Measurements from ENCODE around the gene SP1.
"Not testable (repeated sequence)": the region's sequence is repeated elsewhere in the genome, so short reads cannot be mapped to it uniquely, and the experiment has no call there.

SP1 gene

DNA sequence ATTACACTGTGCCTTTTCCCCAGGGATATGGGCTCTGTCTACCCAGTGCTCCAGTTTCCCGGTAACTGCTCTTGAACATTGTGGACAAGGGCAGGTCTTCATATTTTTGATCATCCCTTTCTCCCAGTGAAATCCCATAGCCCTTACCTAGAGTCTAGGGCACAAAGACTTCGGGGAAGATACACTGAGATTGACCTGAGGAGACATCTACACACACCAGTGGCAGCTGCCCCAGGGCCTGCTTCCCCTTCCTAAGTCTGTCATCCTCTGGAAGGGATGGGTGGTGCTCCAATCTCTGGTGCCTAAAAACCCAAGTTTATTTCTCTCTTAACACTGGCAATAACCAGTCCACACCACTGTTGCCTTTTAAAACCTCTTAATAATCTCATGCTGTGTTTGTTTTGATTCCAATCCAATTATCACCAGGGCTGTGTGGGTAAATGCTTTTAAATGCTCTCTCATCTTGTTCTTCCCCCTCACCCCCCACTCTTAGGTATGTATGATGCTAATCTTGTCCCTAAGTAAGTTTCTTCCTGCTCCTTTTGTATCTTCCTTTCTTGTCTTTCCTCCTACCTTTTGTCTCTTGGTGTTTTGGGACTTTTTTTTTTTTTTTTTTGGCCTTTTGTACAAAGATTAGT is 35.9 kb downstream of the SP1 start:
- not testable (repeated sequence) for DNase-seq

DNA sequence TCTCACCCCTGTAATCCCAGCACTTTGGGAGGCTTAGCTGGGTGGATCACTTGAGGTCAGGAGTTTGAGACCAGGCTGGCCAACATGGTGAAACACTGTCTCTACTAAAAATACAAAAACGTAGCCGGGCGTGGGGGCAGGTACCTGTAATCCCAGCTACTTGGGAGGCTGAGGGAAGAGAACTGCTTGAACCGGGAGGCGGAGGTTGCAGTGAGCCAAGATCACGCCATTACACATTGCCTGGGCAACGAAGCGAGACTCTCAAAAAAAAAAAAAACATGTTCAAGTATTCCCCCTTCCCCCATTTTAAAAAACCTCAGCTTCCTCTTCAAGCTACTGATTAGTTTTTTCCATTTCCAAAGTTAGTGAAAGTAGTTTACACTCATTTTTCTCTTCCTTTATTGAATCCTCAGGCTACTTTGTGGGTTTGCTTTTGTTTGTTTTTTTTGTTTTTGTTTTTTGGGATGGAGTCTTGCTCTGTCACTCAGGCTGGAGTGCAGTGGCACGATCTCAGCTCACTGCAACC is 37.4 kb downstream of the SP1 start:
- not testable (repeated sequence) for DNase-seq

DNA sequence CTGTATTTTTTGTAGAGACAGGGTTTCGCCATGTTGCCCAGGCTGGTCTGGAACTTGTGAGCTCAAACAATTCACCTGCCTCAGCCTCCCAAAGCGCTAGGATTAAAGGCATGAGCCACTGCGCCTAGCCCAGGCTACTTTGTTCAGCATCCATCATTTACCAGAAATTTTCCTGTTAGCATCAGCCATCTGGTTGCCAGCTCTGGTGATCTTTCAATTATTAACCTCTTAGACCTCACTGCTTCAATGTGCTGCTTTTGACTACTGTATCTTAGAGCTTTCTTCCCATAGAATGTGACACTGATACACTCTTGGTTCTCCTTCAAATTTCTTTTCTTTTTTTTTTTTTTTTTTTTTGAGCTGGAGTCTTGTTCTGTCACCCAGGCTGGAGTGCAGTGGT is 38.2 kb downstream of the SP1 start:
- DNase-seq, result no peak

DNA sequence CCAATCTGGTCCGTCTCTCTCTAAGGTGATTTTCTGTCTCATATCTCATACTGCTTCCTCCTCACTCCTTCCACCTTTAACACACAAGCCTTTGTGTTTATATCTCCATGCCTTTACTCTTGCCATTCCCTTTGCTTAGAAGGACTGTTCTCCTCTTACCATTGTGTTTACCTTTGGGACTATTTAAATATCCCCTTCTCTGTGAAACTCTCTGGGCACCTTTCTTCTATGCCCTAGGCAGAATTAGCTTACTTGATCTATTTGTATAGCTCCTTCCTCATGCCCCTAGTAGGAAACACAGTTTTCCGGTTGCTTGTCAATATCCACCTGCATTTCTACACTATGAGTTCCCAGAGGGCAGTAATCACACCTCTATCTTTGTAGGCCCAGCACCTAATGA is 39.8 kb downstream of the SP1 start:
- DNase-seq, result no peak

DNA sequence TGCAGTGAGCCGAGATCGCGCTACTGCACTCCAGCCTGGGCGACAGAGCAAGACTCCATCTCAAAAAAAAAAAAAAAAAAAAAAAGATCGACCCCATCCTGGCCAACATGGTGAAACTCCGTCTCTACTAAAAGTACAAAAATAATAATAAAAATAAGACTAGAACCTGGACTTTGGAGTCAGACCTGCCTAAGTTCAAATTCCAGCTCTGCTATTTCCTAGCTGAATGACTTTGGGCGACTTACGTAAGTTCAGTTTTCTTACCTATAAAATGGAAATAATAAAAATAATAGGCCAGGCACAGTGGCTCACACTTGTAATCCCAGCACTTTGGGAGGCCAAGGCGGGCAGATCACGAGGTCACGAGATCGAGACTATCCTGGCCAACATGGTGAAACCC is 42.3 kb downstream of the SP1 start:
- not testable (repeated sequence) for DNase-seq

DNA sequence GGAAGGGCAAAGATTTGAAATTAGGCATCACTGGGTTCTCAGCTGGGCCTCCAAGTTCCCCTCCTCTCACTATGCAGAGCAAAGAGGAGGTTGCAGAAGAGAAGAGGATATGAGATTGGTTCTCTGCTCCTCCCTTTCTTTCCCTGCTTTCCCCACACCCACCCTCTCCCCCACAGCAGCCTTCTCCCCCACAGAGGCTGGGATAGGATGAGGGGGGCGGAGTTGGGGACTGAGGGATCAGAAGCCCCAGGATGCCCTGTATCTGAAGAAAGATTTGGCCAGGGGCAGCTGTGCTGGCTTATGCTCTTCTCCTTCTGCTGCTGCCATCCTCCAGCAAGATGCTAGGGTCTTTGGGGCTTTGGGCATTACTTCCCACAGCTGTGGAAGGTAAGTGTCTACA is 43.6 kb downstream of the SP1 start, which contains the start of gene AMHR2:
Gene AMHR2 (plus strand): TSS at position 259 of the 400 bp plus-strand sequence. CDS start 80 bp downstream, at position 339.
- no peak for DNase-seq

DNA sequence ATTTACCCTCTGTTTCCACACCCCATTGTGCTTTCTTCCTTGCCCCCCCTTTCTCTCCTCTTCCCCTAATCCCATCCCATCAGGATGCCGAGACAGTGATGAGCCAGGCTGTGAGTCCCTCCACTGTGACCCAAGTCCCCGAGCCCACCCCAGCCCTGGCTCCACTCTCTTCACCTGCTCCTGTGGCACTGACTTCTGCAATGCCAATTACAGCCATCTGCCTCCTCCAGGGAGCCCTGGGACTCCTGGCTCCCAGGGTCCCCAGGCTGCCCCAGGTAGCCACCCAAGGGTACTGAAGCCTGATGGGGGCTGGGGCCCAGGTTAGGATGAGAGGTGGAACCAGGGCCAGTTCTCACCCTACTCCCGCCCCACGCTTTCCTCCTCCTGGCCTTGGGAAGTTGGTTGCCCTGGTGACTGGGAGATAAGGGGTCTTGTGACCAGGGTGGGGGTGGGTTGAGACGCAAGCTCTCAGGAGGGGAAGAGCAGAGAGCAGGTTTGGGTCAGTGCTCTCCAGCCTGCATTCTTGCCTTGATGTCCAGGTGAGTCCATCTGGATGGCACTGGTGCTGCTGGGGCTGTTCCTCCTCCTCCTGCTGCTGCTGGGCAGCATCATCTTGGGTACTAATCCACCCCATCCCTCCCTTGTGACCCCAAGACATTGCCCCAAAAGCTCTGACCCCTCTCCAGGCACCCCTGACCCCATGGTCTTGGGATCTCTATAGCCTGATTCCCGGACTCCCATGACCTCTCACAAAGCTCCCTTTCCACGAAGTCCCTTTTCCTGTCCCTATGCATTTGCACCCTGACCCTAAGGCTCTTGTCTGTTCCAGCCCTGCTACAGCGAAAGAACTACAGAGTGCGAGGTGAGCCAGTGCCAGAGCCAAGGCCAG is 44.9 kb downstream of the SP1 start:
- DNase-seq, result no peak

DNA sequence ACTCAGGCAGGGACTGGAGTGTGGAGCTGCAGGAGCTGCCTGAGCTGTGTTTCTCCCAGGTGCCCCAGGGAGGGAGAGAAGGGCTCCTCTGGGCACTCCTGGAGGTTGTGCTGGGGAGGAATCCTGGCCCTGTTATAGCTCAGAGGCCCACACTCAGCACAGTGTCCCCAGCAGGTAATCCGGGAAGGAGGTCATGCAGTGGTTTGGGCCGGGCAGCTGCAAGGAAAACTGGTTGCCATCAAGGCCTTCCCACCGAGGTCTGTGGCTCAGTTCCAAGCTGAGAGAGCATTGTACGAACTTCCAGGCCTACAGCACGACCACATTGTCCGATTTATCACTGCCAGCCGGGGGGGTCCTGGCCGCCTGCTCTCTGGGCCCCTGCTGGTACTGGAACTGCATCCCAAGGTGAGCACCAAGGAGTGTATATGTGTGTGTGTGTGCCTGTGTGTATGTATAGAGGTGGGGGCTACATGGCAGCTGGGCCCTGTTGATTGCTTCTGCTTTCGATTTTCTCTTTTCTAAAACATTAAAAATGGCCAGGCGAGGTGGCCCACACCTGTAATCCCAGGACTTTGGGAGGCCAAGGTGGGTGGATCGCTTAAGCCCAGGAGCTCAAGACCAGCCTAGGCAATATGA is 45.7 kb downstream of the SP1 start:
- DNase-seq, result no peak

DNA sequence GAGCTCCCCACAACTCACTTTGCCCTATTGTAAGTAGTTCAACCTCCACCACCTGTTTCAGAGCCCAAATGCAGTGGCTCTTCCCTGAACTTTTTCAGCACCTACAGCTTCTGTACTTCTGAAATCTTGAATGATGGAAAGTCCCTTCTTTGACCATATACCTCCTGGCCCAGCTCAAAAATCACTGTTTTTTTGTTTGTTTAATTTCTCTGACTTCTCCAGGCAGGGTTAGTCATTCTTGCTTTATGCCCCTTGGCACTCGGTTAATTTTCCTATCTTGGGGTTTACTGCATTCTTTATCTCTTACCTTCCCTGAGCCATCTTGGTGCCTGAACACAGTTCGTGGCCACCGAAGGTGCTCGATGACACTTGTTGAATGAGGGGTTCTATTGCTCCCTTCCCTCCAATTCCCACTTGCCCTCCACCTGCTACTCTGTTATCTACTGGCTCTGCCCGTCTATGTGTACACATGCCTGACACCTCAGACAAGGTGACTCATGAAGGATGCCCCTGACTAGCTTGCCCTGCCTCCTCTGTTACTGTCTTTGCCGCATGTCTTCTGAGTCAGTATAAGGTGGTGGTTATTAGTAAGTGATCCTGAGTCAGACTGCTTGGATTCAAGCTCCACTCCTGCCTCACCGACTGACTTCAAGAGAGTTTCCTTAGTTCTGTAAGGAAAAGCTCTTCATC is 48.1 kb downstream of the SP1 start:
- no peak for DNase-seq

- no peak for DNase-seq
Measured at GRCh38 chr12:53428741-53429140, 48.8 kb downstream of the SP1 start.

DNA sequence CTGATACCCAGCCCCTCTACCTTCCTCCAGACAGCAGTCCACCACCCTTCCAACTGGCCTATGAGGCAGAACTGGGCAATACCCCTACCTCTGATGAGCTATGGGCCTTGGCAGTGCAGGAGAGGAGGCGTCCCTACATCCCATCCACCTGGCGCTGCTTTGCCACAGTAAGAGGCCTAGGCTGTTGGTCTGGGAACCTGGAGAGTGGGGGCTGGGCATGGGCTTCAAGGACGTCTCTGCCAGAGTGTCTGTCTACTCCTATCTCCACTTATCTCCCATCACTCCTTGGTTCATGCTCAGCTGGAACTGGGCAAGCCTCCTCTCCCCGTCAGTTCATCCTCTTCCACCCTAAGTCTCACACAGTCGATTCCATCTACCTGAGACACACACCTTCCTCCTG is 50.1 kb downstream of the SP1 start:
- no peak for DNase-seq

DNA sequence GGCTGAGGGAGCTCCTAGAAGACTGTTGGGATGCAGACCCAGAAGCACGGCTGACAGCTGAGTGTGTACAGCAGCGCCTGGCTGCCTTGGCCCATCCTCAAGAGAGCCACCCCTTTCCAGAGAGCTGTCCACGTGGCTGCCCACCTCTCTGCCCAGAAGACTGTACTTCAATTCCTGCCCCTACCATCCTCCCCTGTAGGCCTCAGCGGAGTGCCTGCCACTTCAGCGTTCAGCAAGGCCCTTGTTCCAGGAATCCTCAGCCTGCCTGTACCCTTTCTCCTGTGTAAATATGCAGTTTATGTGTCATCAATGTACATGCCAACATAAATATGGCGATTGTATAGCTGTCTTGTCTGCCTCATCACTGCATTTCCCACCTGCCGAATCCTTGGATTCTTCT is 51.2 kb downstream of the SP1 start:
- DNase-seq, result no peak

- not testable (repeated sequence) for DNase-seq
Measured at GRCh38 chr12:53435326-53435725, 55.4 kb downstream of the SP1 start.

GRCh38 chr12:53439582-53439981 is 59.6 kb downstream of the SP1 start:
- not testable (repeated sequence) for DNase-seq

DNA sequence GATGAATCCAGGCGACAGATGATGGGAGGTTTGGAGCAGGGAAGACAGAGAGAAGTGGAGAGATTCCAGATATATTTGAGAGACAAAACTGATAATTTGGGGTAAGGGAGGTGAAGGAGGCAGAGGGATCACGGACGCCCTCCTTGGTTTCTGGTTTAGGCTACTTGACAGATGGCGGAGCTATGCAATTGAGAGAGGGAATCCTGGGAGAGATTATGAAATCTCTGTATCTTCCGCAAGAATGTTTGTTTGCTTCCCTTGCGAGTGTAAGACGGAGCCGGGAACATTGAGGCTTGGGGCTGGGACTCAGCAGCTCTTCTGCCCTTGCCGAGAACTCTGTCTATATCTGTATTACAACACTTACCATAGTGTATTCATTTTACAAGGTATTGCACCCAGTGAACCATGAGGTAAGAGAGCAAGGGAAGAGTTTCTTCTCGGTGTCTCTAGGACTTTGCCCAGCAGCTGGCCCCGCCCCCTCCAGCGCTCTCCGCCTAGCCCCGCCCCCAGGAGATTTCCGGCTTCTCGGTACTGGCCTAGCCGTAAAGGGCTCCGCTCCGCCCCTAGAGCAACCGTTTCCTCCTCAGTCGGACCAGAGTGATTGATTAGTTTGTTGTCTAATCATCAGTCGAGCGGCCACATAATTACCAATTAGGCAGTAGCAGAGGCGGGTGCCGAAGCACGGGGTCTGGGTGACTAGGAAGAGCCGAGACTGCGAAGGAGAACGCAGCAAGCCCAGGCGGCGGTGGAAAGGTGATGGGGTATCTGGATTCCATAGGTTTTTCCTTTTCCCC is 61.3 kb downstream of the SP1 start, which contains the start of gene PRR13:
Gene PRR13 (plus strand): TSS at position 695 of the 794 bp plus-strand sequence. CDS start 981 bp downstream, outside the sequence.
- peak; percentile 98 for DNase-seq

- no peak for DNase-seq
Measured at GRCh38 chr12:53443955-53444354, 64.0 kb downstream of the SP1 start.

DNA sequence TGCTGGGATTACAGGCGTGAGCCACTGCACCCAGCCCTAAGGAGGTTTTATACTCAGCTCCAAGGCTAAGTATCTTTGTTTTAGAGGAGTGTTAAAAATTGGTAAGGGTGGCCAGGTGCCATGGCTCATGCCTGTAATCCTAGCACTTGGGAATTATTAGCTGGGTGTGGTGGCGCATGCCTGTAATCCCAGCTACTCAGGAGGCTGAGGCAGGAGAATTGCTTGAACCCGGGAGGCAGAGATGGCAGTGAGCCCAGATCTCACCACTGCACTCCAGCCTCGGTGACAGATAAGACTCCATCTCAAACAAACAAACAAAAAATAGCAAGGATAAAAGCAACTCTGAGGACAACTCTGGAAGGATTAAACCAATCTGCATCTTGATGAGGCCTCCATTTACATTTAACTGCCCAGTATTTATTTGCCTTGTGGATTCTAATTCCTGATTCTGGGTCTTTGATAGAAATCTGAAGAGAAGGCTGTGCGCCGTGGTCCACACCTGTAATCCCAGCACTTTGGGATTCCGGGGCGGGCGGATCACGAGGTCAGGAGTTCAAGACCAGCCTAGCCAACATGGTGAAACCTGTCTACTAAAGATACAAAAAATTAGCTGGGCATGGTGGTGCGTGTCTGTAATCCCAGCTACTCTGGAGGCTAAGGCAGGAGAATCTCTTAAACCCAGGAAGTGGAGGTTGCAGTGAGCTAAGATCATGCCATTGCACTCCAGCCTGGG is 64.8 kb downstream of the SP1 start:
- DNase-seq, result not testable (repeated sequence)

DNA sequence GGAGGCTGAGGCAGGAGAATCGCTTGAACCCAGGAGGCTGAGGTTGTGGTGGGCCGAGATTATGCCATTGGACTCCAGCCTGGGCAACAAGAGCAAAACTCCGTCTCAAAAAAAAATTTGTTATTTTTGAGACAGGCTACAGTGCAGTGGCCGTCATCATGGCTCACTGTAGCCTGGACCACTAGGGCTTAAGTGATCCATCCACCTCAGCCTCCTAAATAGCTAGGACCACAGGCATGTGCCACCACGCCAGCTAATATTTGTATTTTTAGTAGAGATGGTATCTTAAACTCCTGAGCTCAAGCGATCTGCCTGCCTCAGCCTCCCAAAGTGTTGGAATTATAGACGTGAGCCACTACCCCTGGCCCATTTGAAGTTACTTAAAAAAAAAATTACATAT is 71.0 kb downstream of the SP1 start:
- DNase-seq, result no peak

GRCh38 chr12:53451661-53452158 is 71.7 kb downstream of the SP1 start, which contains the start of gene PCBP2:
TSS of gene PCBP2 (plus strand) at chr12:53452102. CDS start at chr12:53454801, 2,699 bp downstream.
- peak; percentile 97 for DNase-seq

GRCh38 chr12:53452159-53453077 is 72.4 kb downstream of the SP1 start:
- DNase-seq, result no peak
